GM19395 (cell line): ENCODE measurements around the gene KDELR3.

ENCODE experiments used
- ATAC-seq: cut with Tn5 transposase; IDR thresholded peaks from one replicate; pipeline ENCODE4 v1.9.1; 2021; ENCODE audit warnings: mild to moderate bottlenecking, moderate library complexity; ENCODE audit not compliant: unreplicated experiment

KDELR3 gene

DNA sequence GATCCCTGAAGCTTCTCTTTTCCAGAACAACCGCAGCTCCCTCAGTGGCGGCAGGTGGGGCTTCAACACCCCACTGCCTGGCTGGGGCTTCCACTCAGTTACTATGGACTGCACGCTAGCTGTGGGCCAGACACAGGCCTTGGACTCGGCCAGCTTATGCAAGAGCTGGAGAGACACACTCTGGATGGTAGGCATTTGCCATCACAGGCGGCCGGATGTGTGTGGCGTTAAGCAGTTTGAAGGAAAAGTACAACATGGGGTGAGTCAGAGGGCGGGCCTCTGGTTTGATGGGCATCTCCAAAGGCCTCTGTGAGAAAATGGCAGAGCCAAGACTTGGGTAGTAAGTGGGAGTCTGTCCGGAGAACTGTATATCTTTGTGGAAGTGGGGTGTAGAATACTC, 30.5 kb upstream of the KDELR3 start:
- no peak for ATAC-seq

- no peak for ATAC-seq
Measured at GRCh38 chr22:38440747-38441350, 27.0 kb upstream of the KDELR3 start.

GRCh38 chr22:38441620-38442287, 26.1 kb upstream of the KDELR3 start:
- ATAC-seq: no peak

GRCh38 chr22:38442967-38443627, 24.8 kb upstream of the KDELR3 start:
- no peak for ATAC-seq

DNA sequence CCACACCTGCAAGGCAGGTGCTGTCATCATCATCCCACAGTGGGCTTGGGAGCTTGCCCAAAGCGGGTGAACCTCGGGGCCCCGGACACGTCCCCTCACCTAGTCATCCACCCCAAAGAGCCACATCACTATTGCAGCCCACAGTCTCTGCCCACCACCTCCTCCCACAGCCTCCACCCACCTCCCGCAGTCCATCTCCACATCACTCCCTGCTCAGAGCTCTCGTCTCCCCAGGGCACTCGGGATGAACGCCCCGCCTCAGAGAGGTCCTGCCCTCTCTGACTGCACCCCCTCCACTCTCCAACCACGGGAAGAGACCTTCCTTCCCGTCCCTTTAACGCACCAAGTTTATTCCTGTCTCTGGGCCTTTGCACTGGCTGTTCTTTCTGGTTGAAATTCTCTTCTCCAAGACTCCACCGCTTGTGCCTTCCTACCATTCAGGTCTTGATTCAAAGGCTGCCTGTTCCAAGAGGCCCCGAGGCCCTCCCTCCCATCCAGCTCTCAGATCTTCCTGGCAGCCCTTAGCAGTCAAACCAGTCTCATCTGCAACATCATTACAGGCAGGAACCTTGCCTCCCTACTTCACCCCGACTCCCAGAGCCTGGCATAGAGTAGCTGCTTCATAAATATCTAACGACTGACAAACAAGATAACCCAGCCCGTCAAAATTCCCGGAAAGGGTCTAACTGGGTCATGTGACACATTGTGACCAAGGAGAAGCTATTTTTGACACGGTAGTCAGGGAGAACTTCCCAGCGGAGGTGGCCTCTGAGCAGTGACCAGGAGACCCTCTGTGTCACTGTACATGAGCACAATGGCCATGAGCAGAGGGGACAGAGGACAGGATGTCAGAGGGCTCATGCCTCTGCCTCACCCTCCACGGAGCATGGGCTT, 24.0 kb upstream of the KDELR3 start:
- ATAC-seq: no peak

GRCh38 chr22:38444783-38445182, 23.1 kb upstream of the KDELR3 start:
- ATAC-seq: no peak

GRCh38 chr22:38446018-38446601, 21.8 kb upstream of the KDELR3 start:
- no peak for ATAC-seq

GRCh38 chr22:38448945-38449745, 18.8 kb upstream of the KDELR3 start:
- no peak for ATAC-seq

GRCh38 chr22:38449776-38450175, 18.1 kb upstream of the KDELR3 start:
- ATAC-seq: no peak

DNA sequence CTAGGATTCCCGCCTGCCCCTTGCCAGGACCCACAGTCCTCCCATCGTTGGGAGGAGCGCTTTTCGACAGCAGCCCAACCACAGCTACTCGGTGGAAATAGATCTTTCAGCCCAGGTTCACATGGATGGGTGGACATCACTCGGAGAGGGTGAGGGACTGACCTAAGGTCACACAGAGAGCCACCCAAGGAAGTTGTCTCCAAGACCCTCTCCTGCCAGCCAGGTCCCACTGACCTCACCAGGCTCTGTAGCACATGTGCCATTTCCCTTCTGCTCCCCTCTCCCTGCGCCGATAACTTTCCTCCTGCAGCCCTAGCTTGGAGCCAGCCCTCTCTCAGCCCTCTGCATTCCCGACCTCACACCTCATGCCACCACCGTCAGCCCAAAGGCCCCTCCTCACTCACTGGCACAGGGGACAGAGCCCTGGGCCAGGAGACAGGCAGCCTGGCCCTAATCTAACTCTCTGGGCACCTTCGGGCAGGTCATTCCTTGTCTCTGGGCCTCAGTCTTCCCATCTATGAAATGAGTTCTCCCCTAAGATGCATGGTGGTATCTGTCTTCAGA, 17.6 kb upstream of the KDELR3 start:
- ATAC-seq: no peak

DNA sequence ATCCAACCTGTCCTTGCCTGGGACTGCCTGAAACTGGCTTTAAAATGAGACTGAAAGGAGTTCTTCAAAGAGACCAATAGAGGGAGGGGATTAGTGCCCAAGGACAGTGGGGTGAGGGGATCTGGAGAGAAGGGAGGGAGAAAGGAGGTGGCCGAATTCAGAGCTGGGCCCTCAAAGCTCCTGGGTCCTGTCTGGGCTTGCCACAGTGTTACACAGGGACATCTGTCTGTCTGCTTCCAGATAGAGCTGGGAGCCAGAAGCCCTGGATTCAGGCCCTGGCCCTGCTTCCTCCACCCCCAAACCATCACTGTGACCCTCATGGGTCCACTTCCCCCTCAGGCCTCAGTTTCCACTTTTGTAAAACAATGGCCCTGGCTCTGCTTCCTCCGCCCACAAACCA, 16.5 kb upstream of the KDELR3 start:
- ATAC-seq: no peak

DNA sequence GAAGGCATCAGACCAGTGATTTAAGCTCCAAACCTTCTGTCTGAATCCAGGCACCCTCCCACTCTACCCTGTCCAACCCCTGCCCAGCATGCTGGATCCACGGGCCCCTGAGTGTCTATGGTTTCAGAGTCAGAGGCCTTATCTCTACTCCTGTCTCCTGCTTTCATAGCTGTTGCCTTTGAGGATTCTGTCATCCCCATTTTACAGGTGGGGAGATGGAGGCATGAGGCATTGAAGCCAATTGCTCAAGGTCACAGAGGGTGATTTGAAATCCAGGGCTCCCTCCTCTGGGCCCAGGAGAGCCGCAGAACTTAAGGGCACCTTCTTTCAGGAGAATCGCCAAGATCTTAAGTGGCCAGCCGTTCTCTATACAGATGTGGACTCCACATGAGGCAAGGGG, 16.0 kb upstream of the KDELR3 start:
- no peak for ATAC-seq

DNA sequence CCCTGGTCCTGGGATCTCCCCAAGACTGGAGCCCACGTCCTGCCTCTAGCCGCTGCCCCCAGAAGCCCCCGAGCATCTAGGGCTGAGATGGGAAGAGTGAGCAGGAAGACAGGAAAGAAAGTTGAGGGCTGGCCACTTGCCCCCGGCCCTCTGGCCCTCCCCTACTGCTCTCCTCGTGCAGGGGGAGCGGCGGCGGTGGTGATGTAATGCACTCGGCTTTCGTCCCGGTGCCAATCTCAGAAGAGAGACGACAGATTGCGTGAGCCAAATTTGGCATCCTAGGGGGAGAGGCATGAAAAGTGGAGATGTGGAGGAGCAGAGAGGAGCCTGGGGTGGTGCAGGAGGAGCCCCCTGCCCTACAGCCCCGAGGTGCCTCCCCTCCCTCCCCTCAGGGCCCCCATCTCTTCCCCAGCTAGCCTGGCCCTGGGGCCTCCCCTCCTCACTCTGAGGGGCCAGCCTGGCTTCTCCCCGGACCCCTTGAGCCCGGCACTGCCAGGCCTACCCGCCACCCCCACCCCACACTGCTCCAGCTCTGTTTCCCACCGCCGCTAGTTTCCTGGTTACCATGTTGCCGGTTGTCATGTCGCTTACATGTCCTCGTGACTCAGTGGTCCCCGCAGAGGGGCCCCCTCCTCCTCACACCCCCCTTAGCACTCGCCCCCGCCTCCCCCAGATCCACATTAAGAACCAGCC, 15.4 kb upstream of the KDELR3 start:
- no peak for ATAC-seq

GRCh38 chr22:38453066-38453672, 14.7 kb upstream of the KDELR3 start:
- ATAC-seq: no peak

DNA sequence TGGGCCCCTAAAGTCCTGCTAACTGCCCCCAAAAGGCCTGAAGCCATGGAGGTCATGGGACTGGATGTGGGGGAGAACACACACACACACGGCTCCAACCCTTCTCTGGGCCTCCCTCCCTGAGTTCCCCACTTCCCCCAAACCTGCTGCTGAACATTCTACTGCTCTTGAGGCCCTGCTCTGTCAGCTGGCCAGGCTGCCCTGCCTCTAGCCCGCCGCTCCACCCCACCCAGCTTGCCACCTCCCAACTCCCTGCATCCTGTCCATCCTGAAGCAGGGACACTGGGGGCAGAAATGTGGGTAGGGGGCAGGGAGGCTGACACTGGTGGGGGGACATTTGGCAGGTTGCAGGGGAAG, 13.9 kb upstream of the KDELR3 start:
- no peak for ATAC-seq

DNA sequence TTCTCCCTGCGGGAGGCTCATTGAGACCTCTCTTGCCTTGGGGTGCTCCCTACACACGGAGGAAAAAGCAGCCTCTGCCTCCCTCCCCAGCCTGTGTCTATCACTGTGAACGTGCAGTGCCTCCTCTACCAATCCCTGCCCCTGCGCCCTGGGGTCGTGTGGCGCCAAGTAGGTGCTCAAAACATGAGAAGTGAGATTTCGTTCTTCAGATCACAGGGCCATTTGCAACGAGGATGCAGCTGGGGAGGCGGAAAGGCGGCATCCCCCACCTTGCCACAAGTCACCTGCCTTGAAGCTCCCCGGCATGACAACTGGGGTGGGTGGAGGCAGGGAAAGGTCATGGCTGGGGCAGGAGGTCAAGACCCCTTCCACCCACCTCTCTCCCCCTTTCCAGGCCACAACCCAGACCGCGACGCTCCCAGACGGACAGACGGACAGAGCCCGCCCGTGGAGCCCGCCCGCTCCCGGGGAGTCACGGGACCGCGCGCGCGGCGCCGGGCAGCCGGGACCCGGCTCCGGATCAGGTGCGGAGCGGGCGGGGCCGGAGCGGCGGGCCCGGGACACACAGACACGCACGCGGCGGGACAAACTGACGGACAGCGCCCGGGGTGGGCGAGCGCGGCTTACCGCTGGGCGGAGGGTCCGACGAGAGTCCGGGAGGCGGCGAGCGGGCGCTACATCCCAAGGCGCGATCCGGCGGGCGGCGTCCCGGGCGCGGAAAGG, 13.4 kb upstream of the KDELR3 start:
- no peak for ATAC-seq

GRCh38 chr22:38455076-38455529, 12.8 kb upstream of the KDELR3 start, which contains the start of gene KCNJ4:
Gene KCNJ4, minus strand, starts transcription at chr22:38455199. Its CDS starts 27,067 bp downstream, at chr22:38428132.
- no peak for ATAC-seq
